ENCODE results near the gene FNIP2. TPM values are rescaled to one million over a fixed set of nuclear protein-coding genes. Genes with fewer than 3 reads are reported as not detected.

Gene FNIP2
- total RNA-seq, 1 donor from 2014 or later: 19.1 TPM

- Mint-ChIP-seq H3K27me3 (no peaks in the 10 kb centered on the region), H3K9me3 (no peaks in the 10 kb centered on the region), H3K4me1 (peaks cover 6% of the 10 kb centered on the region), H3K4me3 (no peak overlapping the region), H3K36me3 (ENCODE audit: low read depth) (peaks cover 26% of the 10 kb centered on the region), H3K27ac (no peak overlapping the region)
- no peak for DNase-seq
- intact Hi-C loops (cut with micrococcal nuclease): loop anchor here (1.0 to 2.0 kb wide), 3 partner anchors 317 to 589 kb away; no protein-coding TSS in a partner anchor
Observed at GRCh38 chr4:158857951-158858350, 89.1 kb downstream of the FNIP2 start.

- intact Hi-C loops (cut with micrococcal nuclease): no loop called here
- Mint-ChIP-seq H3K4me3 (no peak overlapping the region), H3K36me3 (ENCODE audit: low read depth) (peaks cover 29% of the 10 kb centered on the region), H3K4me1 (peaks cover 6% of the 10 kb centered on the region), H3K27ac (no peak overlapping the region), H3K9me3 (no peaks in the 10 kb centered on the region), H3K27me3 (no peaks in the 10 kb centered on the region)
- DNase-seq: no peak
Observed at GRCh38 chr4:158858410-158859199, 89.8 kb downstream of the FNIP2 start.

GRCh38 chr4:158859661-158860060, 90.8 kb downstream of the FNIP2 start:
- H3K36me3 Mint-ChIP-seq (ENCODE audit: low read depth): peaks cover 32% of the 10 kb centered on the region
- peaks cover 6% of the 10 kb centered on the region for H3K4me1 Mint-ChIP-seq
- no peak for DNase-seq
- no peak overlapping the region for H3K27ac Mint-ChIP-seq
- H3K27me3 Mint-ChIP-seq: no peaks in the 10 kb centered on the region
- no peaks in the 10 kb centered on the region for H3K9me3 Mint-ChIP-seq
- intact Hi-C loops (cut with micrococcal nuclease): no loop called here
- H3K4me3 Mint-ChIP-seq: no peak overlapping the region

GRCh38 chr4:158860856-158861255, 92.0 kb downstream of the FNIP2 start:
- no peak for DNase-seq
- no peak overlapping the region for H3K4me3 Mint-ChIP-seq
- H3K4me1 Mint-ChIP-seq: peaks cover 6% of the 10 kb centered on the region
- H3K9me3 Mint-ChIP-seq: no peaks in the 10 kb centered on the region
- H3K27ac Mint-ChIP-seq: no peak overlapping the region
- H3K27me3 Mint-ChIP-seq: no peaks in the 10 kb centered on the region
- intact Hi-C loops (cut with micrococcal nuclease): no loop called here
- H3K36me3 Mint-ChIP-seq (ENCODE audit: low read depth): peaks cover 33% of the 10 kb centered on the region

GRCh38 chr4:158861281-158861680, 92.5 kb downstream of the FNIP2 start:
- peaks cover 33% of the 10 kb centered on the region for H3K36me3 Mint-ChIP-seq (ENCODE audit: low read depth)
- intact Hi-C loops (cut with micrococcal nuclease): no loop called here

GRCh38 chr4:158861766-158862165, 92.9 kb downstream of the FNIP2 start:
- Mint-ChIP-seq H3K36me3 (ENCODE audit: low read depth) (peaks cover 33% of the 10 kb centered on the region), H3K4me1 (peaks cover 6% of the 10 kb centered on the region), H3K4me3 (no peak overlapping the region), H3K27ac (no peak overlapping the region), H3K9me3 (no peaks in the 10 kb centered on the region), H3K27me3 (no peaks in the 10 kb centered on the region)
- intact Hi-C loops (cut with micrococcal nuclease): no loop called here
- DNase-seq: no peak

More at GRCh38 chr4:158861281-158861680, 92.5 kb downstream of the FNIP2 start:
- H3K4me3 Mint-ChIP-seq: no peak overlapping the region
- peaks cover 6% of the 10 kb centered on the region for H3K4me1 Mint-ChIP-seq
- no peaks in the 10 kb centered on the region for H3K27me3 Mint-ChIP-seq
- no peak overlapping the region for H3K27ac Mint-ChIP-seq
- H3K9me3 Mint-ChIP-seq: no peaks in the 10 kb centered on the region
- DNase-seq: no peak

- H3K36me3 Mint-ChIP-seq (ENCODE audit: low read depth): peaks cover 36% of the 10 kb centered on the region
- intact Hi-C loops (cut with micrococcal nuclease): no loop called here
- no peak overlapping the region for H3K27ac Mint-ChIP-seq
- H3K4me3 Mint-ChIP-seq: no peak overlapping the region
- no peak for DNase-seq
- no peaks in the 10 kb centered on the region for H3K27me3 Mint-ChIP-seq
- H3K9me3 Mint-ChIP-seq: no peaks in the 10 kb centered on the region
- H3K4me1 Mint-ChIP-seq: peaks cover 6% of the 10 kb centered on the region
Observed at GRCh38 chr4:158863296-158863695, 94.5 kb downstream of the FNIP2 start.

GRCh38 chr4:158865520-158866177, 96.8 kb downstream of the FNIP2 start:
- Mint-ChIP-seq H3K4me1 (peaks cover 4% of the 10 kb centered on the region), H3K9me3 (no peaks in the 10 kb centered on the region), H3K4me3 (no peak overlapping the region), H3K27ac (no peak overlapping the region), H3K36me3 (ENCODE audit: low read depth) (peaks cover 44% of the 10 kb centered on the region), H3K27me3 (no peaks in the 10 kb centered on the region)
- DNase-seq: no peak
- intact Hi-C loops (cut with micrococcal nuclease): no loop called here

GRCh38 chr4:158869001-158869400, 100.2 kb downstream of the FNIP2 start:
- H3K4me3 Mint-ChIP-seq: no peak overlapping the region
- no peaks in the 10 kb centered on the region for H3K27me3 Mint-ChIP-seq
- H3K9me3 Mint-ChIP-seq: no peaks in the 10 kb centered on the region
- peaks cover 9% of the 10 kb centered on the region for H3K4me1 Mint-ChIP-seq
- DNase-seq: no peak
- H3K36me3 Mint-ChIP-seq (ENCODE audit: low read depth): peaks cover 38% of the 10 kb centered on the region
- intact Hi-C loops (cut with micrococcal nuclease): no loop called here
- H3K27ac Mint-ChIP-seq: no peak overlapping the region

- H3K4me1 Mint-ChIP-seq: peaks cover 10% of the 10 kb centered on the region
- no peak overlapping the region for H3K27ac Mint-ChIP-seq
- no peaks in the 10 kb centered on the region for H3K9me3 Mint-ChIP-seq
- intact Hi-C loops (cut with micrococcal nuclease): loop anchor here (5.0 kb wide), 1 partner anchor 308 kb away; no protein-coding TSS in a partner anchor
- no peak for DNase-seq
- H3K27me3 Mint-ChIP-seq: no peaks in the 10 kb centered on the region
- peaks cover 34% of the 10 kb centered on the region for H3K36me3 Mint-ChIP-seq (ENCODE audit: low read depth)
- H3K4me3 Mint-ChIP-seq: no peak overlapping the region
Observed at GRCh38 chr4:158869761-158870160, 100.9 kb downstream of the FNIP2 start.

- peaks cover 34% of the 10 kb centered on the region for H3K36me3 Mint-ChIP-seq (ENCODE audit: low read depth)
- H3K4me1 Mint-ChIP-seq: peaks cover 10% of the 10 kb centered on the region
- H3K4me3 Mint-ChIP-seq: no peak overlapping the region
- no peak for DNase-seq
- intact Hi-C loops (cut with micrococcal nuclease): loop anchor here (5.0 kb wide), 1 partner anchor 307 kb away; no protein-coding TSS in a partner anchor
- no peaks in the 10 kb centered on the region for H3K9me3 Mint-ChIP-seq
- H3K27ac Mint-ChIP-seq: no peak overlapping the region
- no peaks in the 10 kb centered on the region for H3K27me3 Mint-ChIP-seq
Observed at GRCh38 chr4:158870282-158870625, 101.4 kb downstream of the FNIP2 start.

- Mint-ChIP-seq H3K27ac (no peak overlapping the region), H3K4me1 (peaks cover 10% of the 10 kb centered on the region), H3K9me3 (no peaks in the 10 kb centered on the region), H3K27me3 (no peaks in the 10 kb centered on the region), H3K36me3 (ENCODE audit: low read depth) (peaks cover 34% of the 10 kb centered on the region), H3K4me3 (no peak overlapping the region)
- intact Hi-C loops (cut with micrococcal nuclease): loop anchor here (5.0 kb wide), 1 partner anchor 307 kb away; no protein-coding TSS in a partner anchor
- no peak for DNase-seq
Observed at GRCh38 chr4:158870626-158871334, 102.0 kb downstream of the FNIP2 start.

GRCh38 chr4:158871335-158871724, 102.5 kb downstream of the FNIP2 start:
- DNase-seq: no peak
- peaks cover 10% of the 10 kb centered on the region for H3K4me1 Mint-ChIP-seq
- no peak overlapping the region for H3K27ac Mint-ChIP-seq
- H3K4me3 Mint-ChIP-seq: no peak overlapping the region
- H3K9me3 Mint-ChIP-seq: no peaks in the 10 kb centered on the region
- intact Hi-C loops (cut with micrococcal nuclease): loop anchor here (5.0 kb wide), 1 partner anchor 306 kb away; no protein-coding TSS in a partner anchor
- H3K36me3 Mint-ChIP-seq (ENCODE audit: low read depth): peaks cover 37% of the 10 kb centered on the region
- H3K27me3 Mint-ChIP-seq: no peaks in the 10 kb centered on the region
